Gastroesophageal sphincter (tissue), 3 donors: Measurements from ENCODE around the gene NCK2.

Experiments used
- CTCF ChIP-seq, 4 experiments: fragments of 200-600 bp in 2 of 4; fragments of 450-650 bp in 2 of 4; sonication (generic) in 1 of 4; IDR thresholded peaks; one replicate each; pipeline ENCODE4 v1.5.1; 2017 to 2019; ENCODE audit warnings: antibody characterized with exemption in 4 of 4, mild to moderate bottlenecking in 2 of 4, moderate library complexity in 2 of 4
- EP300 ChIP-seq: sonication (generic); formaldehyde crosslinking; IDR thresholded peaks from one replicate; pipeline ENCODE4 v1.6.1; 2017; ENCODE audit warnings: antibody characterized with exemption, mild to moderate bottlenecking

GRCh38 chr2:105731511-105731910 is 13.2 kb upstream of the NCK2 start:
- TF ChIP-seq CTCF (IDR thresholded peaks at IDR 0.05) (no peak), EP300 (no peak)
